ENCODE measurements around the gene DNMT3A. TPM values are rescaled to one million over a fixed set of nuclear protein-coding genes. Genes with fewer than 3 reads are reported as not detected.

Gene DNMT3A
- total RNA-seq, 4 donors from 2014 or later, result 14.7 to 40.2 (median 18.3) TPM

GRCh38 chr2:25204190-25204838, 137.4 kb downstream of the DNMT3A start:
- no peaks in the 10 kb centered on the region for H3K9me3 ChIP-seq
- H3K4me3 ChIP-seq, result peak overlapping the region in 1 of 2 donors; percentile 35
- TF ChIP-seq POLR2AphosphoS5 (IDR thresholded peaks at IDR 0.05), result no peak
- TF ChIP-seq EP300 (IDR thresholded peaks at IDR 0.05), result no peak
- TF ChIP-seq, protein P1, sequence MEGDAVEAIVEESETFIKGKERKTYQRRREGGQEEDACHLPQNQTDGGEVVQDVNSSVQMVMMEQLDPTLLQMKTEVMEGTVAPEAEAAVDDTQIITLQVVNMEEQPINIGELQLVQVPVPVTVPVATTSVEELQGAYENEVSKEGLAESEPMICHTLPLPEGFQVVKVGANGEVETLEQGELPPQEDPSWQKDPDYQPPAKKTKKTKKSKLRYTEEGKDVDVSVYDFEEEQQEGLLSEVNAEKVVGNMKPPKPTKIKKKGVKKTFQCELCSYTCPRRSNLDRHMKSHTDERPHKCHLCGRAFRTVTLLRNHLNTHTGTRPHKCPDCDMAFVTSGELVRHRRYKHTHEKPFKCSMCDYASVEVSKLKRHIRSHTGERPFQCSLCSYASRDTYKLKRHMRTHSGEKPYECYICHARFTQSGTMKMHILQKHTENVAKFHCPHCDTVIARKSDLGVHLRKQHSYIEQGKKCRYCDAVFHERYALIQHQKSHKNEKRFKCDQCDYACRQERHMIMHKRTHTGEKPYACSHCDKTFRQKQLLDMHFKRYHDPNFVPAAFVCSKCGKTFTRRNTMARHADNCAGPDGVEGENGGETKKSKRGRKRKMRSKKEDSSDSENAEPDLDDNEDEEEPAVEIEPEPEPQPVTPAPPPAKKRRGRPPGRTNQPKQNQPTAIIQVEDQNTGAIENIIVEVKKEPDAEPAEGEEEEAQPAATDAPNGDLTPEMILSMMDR (IDR thresholded peaks at IDR 0.05), result no peak
- no peak for TF ChIP-seq POLR2A (IDR thresholded peaks at IDR 0.05)
- no peaks in the 10 kb centered on the region for H3K4me1 ChIP-seq
- 52 to 65% methylated on average over 11 to 13 of the region's 59 CpGs for WGBS, 2 donors (ENCODE audit: low coverage in 1 of 2)
- ATAC-seq, result no peak
- no peaks in the 10 kb centered on the region for H3K36me3 ChIP-seq
- H3K27ac ChIP-seq, result no peak overlapping the region
- peaks cover 9% of the 10 kb centered on the region for H3K27me3 ChIP-seq

DNA sequence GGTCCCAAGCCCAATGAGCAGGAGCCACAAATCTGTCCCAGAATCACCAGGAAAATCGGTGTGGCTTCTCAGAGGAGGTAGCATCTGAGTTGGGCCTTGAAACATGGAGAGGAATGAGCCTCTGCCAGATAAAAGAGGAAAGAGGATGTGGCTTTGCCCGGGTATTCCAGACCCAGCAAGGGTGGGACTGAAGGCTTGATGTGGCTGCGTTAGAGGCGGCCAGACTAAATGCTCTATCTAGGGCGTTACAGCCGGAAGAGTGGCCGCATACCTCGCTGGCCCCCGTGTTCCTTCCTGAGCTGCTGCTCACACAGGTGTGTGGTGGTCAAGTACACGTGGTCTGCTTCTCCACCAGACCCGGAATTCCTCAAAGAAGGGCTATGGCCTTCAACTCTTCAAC, 139.4 kb downstream of the DNMT3A start:
- Histone ChIP-seq H3K4me1 (no peaks in the 10 kb centered on the region), H3K27me3 (peaks cover 9% of the 10 kb centered on the region), H3K4me3 (no peak overlapping the region), H3K9me3 (no peaks in the 10 kb centered on the region), H3K27ac (no peak overlapping the region), H3K36me3 (no peaks in the 10 kb centered on the region)
- no peak for TF ChIP-seq POLR2AphosphoS5 (IDR thresholded peaks at IDR 0.05)
- TF ChIP-seq POLR2A (IDR thresholded peaks at IDR 0.05), result no peak
- TF ChIP-seq, protein P1 (IDR thresholded peaks at IDR 0.05), result no peak
- TF ChIP-seq EP300 (IDR thresholded peaks at IDR 0.05), result no peak
- 79 to 90% methylated on average over 5 to 9 of the region's 11 CpGs for WGBS, 2 donors (ENCODE audit: low coverage in 1 of 2)
- ATAC-seq, result no peak

DNA sequence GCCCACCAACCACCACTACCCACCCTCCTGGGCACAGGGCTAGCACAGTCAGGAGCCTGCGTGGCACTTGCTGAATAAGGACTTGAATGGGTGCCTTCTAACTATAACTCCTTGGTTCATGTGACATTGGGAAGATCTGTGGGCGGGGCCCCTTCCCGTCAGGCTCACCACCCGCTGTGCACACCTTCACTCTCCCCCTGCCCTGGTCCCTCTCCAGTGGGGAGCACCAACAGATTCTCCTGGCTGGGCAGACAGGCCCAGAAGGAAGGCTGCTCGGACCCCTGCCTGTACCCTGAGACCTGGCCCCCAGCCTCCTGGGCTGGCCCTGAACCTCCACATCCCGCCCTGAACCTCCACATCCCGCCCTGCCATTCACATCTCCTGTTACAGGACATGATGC, 139.9 kb downstream of the DNMT3A start:
- 100% methylated on average over 1 of the region's 7 CpGs for WGBS, 2 donors (ENCODE audit: low coverage in 1 of 2)
- ATAC-seq, result no peak

GRCh38 chr2:25201265-25201664, 140.5 kb downstream of the DNMT3A start:
- peaks cover 9% of the 10 kb centered on the region for H3K27me3 ChIP-seq
- H3K9me3 ChIP-seq, result no peaks in the 10 kb centered on the region
- H3K4me1 ChIP-seq, result peaks cover 0 to 5% (median 0%) of the 10 kb centered on the region in 3 donors
- H3K36me3 ChIP-seq, result no peaks in the 10 kb centered on the region
- ATAC-seq, result no peak
- H3K4me3 ChIP-seq, result no peak overlapping the region
- no peak overlapping the region for H3K27ac ChIP-seq
- 82 to 95% methylated on average over 2 to 6 of the region's 6 CpGs for WGBS, 2 donors (ENCODE audit: low coverage in 1 of 2)
- TF ChIP-seq POLR2A (IDR thresholded peaks at IDR 0.05) (no peak), POLR2AphosphoS5 (IDR thresholded peaks at IDR 0.05) (no peak), EP300 (IDR thresholded peaks at IDR 0.05) (no peak)
- TF ChIP-seq, protein P1 (IDR thresholded peaks at IDR 0.05), result no peak

More for the DNA sequence above, 139.9 kb downstream of the DNMT3A start:
- Histone ChIP-seq H3K4me3 (no peak overlapping the region), H3K9me3 (no peaks in the 10 kb centered on the region), H3K36me3 (no peaks in the 10 kb centered on the region), H3K27me3 (peaks cover 9% of the 10 kb centered on the region), H3K4me1 (no peaks in the 10 kb centered on the region), H3K27ac (no peak overlapping the region)
- no peak for TF ChIP-seq POLR2AphosphoS5 (IDR thresholded peaks at IDR 0.05)
- no peak for TF ChIP-seq POLR2A (IDR thresholded peaks at IDR 0.05)
- TF ChIP-seq EP300 (IDR thresholded peaks at IDR 0.05), result no peak
- TF ChIP-seq, protein P1 (IDR thresholded peaks at IDR 0.05), result no peak

DNA sequence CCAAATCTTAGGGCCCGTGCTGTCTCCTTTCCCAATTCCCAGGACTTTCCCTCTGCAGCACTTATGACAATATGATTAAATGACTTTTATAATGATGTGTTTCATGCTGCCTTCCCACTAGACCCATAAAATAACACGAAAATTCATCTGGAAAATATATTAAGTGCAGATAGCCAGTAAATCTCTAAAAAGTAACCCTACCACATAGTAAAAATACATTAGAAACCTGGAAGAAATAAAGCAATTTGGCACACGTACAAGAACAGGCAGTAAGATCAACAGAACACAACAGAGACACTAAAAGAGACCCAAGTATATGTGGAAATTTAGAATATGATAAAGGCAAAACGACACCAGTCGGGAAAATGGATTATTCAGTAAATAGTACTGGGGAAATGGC, 143.1 kb downstream of the DNMT3A start:
- H3K9me3 ChIP-seq, result no peaks in the 10 kb centered on the region
- no peak for ATAC-seq
- peaks cover 0 to 10% (median 0%) of the 10 kb centered on the region in 3 donors for H3K4me1 ChIP-seq
- no peaks in the 10 kb centered on the region for H3K27me3 ChIP-seq
- no peak overlapping the region for H3K4me3 ChIP-seq
- H3K36me3 ChIP-seq, result no peaks in the 10 kb centered on the region
- 52 to 86% methylated on average over 2 to 5 of the region's 5 CpGs for WGBS, 2 donors (ENCODE audit: low coverage in 1 of 2)
- TF ChIP-seq EP300 (IDR thresholded peaks at IDR 0.05), result no peak
- TF ChIP-seq POLR2A (IDR thresholded peaks at IDR 0.05), result no peak
- TF ChIP-seq, protein P1 (IDR thresholded peaks at IDR 0.05), result no peak
- no peak for TF ChIP-seq POLR2AphosphoS5 (IDR thresholded peaks at IDR 0.05)
- no peak overlapping the region for H3K27ac ChIP-seq
